AG08396 (cell line): ENCODE data around the gene R3HDML.
"Not testable (repeated sequence)": the region's sequence is repeated elsewhere in the genome, so short reads cannot be mapped to it uniquely, and the experiment has no call there.

ENCODE experiments used
- DNase-seq: peaks from one replicate; pipeline ENCODE4 v3.0.0; 2012; ENCODE audit warnings: low spot score, mixed read lengths

The R3HDML gene

DNA sequence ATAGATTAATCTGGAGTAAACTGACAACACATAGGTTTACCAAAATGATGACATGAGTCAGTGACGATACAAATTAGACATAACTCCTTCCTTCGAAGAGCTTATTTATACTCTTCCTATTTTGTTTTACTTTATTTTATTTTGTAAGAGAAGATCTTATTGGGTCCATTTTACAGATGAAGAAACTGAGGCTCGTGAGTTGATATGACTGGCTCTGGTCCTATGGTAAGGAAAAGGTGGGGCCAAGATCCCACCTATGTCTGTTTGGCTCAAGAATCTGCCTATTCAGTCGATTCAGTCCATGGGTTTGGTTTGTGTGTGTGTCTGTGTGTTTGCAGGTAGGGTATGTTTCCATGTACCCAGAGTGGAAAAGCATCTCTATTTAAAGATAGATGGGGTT, 8.4 kb upstream of the R3HDML start:
- DNase-seq, result no peak

DNA sequence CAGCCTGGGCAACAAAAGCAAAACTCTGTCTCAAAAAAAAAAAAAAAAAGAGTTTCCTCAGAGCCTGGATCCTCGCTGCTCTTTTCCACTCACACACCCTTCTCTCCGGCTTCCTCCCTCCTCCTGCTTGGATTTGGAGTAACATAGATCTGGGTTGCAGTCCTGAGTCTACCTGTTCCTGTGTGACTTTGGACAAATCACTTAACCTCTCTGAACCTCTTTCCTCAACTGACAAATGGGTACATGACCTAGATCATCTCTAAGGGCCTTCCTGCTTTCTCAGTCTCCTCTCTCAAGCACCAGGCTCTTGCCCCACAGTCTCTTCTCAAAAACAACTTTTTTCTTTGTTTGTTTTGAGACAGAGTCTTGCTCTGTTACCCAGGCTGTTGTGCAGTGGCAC, 5.6 kb upstream of the R3HDML start:
- DNase-seq, result no peak

DNA sequence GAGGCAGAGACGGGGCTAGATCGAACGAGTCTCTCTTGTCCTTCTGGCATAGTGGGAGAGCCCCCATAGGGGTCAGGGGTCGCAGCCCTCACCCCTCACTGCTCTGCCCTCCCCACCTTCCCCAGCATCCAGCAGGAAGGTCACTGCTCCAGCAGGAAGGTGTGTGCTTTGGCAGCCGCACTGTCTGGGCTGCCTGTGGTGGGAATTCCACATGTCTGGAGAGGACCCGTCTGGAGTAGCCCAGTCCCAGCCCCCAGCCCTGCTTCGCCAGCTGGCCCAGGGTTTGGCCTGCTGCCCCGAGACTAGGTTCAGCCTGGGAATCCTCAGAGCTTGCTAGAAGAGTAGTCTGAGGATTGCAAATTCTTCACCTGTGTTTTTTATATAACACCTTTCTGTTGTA, 2.5 kb upstream of the R3HDML start:
- no peak for DNase-seq

DNA sequence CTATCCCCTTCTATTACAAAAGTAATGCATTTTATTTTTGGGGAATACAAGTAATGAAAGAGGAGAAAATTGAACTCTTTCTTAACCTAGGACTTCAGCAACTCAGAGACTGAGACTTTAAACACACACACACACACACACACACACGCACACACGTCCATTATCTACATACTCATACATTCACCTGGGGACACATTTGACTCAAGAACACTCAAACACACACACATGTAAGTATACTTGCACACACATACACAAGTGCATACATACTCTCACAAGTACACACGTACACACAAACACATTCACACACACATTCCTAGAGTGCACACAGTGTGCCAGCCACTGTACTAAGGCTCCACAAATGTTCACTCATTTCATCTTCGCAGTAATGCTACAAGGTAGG, 2.1 kb upstream of the R3HDML start:
- no peak for DNase-seq

DNA sequence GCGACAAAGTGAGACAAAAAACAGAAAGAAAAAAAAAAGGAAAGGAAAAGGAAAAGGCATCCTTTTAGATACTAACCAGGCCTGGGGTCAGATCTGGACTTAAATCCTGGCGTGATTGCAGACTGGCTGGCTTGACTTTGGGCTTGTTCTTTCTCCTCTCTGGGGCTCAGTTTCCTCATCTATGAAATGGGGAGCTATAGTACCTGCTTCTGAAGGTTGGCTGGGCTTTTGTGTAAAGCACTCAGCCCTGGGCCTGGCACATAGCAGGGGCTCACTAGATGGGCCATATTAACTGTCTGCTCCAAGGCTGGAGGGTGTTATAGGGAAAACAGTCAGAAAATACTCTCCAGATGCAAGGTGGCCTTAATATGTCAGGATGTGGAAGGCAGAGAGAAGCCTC, 1.2 kb upstream of the R3HDML start:
- DNase-seq, result no peak

DNA sequence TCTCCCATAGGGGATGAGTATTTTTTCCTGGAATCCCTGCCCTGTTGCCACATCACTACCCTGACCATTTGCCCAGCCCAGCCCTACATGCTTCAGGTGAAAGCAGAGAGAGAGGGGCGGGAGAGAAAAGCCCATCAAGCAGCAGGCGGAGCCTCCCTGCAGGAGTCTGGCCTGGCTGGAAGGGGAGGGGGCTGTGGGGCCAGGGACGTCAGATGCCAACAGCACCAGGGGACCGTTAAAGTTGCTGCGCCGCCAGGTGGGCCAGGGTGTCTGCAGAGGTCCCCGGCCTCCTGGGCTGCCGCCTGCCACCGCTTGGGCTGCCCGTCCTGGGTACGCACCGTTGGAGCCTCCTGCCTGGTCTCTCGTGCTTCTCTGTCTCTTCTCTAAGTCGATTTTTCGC, 757 bp upstream of the R3HDML start:
- no peak for DNase-seq

DNA sequence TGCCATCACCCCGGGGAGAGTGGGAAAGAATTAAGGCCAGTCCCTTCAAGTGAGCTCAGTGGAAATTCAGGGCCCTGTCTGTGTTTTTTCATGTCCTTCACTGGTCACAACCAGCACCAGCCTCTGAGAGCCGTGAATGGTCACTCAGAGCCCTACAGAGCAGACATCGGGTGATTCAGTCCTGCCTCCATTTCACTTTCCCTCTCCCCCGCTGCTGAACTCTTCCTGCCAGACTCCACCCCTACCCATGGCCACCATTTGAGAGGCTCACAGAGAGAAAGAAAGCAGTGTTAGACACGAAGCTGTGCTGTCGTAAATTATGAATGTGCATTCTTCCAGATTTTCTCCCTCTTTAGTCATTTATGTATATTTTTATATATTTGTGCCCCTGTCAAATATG, 5.4 kb downstream of the R3HDML start:
- DNase-seq, result no peak

DNA sequence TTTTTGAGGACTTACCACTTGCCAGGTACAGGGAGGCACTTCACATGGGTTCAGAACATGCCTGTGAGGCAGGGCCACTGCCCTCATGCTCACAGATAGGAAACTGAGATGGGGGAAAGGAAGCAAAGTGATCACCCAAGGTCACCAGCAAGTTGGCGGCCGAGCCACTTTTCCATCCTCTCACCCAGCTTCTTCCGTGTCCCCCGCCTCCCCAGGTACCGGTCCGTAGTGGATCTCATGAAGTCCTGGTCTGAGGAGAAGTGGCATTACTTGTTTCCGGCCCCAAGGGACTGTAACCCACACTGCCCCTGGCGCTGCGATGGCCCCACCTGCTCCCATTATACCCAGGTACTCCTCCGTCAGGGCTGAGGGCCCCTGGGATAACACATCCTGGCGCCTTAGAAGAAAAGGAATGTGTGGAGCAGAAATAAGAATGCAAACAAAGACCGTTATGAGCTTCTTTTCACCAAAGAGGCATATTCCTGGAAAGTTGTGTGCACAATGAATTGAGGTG, 6.4 kb downstream of the R3HDML start:
- no peak for DNase-seq

DNA sequence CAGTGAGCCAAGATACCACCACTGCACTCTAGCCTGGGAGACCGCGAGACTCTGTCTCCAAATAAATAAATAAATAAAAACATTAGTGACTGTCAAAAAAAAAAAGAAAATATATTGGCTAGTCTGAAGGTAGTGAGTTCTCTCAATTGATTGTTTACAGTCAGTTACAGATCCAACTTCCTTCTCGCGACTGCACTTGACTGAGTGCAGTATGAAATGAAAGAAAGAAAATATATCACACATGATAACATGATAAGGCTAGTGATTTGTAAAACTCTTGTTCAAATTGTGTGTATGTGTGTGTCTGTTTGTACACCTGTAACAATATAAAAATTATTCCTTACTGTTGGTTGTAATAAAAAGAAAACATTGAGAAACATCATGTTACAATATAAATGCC, 7.9 kb downstream of the R3HDML start:
- no peak for DNase-seq

DNA sequence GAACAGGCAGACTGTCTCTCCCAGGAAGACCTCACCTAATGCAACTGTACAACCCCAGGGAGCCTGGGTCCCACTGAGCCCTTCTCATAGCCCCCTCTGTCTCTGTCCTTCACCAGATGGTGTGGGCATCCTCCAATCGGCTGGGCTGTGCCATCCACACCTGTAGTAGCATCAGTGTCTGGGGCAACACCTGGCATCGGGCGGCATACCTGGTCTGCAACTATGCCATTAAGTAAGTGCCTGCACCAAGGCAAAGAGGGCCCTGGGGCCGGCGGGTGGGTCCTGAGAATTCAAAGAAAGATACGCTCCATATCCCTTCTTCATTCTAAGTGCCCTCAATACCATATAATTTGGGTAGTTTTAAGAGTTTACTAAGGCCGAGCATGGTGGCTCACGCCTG, 8.3 kb downstream of the R3HDML start:
- no peak for DNase-seq

DNA sequence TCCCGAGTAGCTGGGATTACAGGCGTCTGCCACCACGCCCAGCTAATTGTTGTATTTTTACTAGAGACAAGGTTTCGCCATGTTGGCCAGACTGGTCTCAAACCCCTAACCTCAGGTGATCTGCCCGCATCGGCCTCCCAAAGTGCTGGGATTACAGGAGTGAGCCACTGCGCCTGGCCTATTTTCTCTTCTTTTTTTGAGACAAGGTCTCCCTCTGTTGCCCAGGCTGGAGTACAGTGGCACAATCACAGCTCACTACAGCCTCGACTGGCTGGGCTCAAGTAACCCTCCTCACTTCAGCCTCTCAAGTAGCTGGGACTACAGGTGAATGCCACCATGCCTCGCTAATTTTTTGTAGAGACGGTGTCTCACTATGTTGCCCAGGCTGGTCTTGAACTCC, 9.1 kb downstream of the R3HDML start:
- not testable (repeated sequence) for DNase-seq

DNA sequence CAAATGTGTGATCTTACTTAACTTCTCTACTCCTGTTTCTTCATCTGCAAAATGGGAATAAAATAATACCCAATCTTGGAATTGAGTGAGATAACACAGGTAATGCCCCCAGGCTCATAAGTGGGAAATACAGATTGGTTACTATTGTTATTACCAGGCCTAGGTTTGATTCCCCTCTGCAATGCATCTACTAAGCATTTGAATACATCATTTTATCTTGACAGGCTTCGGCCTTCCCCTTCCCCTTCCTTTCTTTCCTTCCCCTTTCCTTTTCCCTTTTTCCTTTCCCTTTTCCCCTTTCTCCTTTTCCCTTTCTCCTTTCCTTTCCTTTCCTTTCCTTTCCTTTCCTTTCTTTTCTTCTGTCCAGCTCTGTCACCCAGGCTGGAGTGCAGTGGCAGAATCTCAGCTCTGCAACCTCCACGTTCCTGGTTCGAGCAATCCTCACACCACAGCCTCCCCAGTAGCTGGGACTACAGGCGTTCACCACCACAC, 11.4 kb downstream of the R3HDML start:
- DNase-seq, result no peak

DNA sequence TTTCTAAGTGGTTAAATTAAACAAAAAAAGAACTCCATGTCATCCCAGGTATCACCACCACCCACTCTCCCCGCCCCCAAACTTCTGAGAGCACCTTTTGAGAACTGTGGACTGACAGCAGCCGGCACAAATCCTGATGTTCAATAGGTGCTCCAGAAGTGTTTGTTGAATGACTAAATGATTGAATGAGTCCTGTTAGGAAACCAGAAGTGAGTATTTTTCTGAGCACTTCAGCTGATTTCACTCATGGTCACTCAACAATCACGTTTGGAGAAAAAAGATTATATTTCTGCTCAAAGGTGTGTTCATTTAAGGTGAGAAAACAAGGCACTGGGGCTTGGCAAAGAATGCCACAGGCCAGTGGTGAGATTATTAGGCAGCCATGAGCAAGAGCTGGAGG, 12.5 kb downstream of the R3HDML start:
- DNase-seq, result no peak

DNA sequence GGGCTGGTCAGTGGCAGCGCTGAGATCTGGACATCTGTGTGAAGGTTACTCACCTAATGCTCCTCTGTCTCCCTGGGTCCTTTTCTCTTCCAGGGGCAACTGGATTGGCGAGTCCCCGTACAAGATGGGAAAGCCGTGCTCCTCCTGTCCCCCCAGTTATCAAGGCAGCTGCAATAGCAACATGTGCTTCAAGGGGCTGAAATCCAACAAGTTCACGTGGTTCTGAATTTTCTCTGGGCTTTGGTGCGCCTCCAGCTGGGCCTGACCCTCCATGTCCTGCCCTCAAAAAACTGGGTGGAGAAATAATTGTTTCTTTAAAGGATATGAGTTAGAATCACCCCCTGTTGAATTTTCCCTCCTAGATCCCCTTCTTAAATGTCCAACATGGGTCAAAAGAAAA, 13.7 kb downstream of the R3HDML start:
- no peak for DNase-seq

DNA sequence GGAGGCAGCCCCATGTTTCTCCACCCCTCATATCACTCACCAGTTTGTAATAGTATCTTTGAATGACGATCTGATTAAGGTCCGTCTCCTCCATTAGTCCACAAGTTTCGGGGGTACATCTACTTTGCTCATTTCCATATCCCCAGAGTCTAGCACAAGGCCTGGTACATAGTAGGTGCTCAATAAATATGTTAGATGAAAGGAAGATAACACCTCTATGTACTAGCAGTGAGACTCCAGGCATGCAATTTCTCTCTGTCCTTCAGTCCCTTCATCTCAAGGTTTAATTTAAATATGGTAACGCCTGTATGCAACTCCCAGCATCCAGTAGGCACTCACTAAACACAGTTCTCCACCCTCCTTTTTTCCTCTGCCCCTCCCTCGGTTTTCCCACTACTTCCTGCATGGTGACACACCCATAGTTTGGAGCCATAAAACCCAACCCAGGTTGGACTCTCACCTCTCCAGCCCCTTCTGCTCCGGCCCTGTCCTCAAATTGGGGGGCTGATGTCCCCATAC, 18.2 kb downstream of the R3HDML start:
- DNase-seq, result no peak

DNA sequence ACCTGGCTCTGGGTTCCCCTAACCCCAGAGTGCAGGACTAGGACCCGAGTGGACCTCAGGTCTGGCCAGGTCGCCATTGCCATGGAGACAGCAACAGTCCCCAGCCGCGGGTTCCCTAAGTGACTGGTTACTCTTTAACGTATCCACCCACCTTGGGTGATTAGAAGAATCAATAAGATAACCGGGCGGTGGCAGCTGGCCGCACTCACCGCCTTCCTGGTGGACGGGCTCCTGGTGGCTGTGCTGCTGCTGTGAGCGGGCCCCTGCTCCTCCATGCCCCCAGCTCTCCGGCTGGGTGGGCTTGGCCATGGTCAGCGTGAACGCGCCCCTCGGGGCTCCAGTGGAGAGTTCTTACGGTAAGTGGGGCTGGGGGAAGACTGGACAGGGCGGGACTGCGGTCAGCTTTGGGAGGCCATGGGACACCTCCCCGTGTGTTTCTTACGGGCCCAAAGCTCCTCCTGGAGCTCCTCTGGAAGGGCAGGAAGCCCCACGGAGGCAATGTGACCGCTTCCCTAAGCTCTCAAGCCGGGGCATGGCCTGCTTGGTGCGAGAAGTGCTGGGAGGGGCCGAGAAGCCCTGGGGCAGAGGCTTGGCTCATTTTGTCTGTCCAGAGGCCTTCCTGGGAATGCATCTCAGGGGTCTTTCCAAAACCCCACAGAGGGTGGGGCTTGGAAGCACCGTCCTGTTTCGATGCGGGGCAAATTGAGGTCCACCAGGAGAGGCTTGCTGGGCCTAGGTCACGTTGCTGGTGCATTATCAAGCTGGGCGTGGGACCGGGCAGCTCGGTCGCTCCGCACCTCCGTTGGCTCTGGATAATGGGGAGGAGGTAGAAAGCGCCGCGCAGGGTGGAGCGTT, 18.9 kb downstream of the R3HDML start, which contains the start of gene HNF4A:
Gene HNF4A (plus strand): TSS at position 202 of the 855 bp plus-strand sequence. CDS start 106 bp downstream, at position 308.
- no peak for DNase-seq

DNA sequence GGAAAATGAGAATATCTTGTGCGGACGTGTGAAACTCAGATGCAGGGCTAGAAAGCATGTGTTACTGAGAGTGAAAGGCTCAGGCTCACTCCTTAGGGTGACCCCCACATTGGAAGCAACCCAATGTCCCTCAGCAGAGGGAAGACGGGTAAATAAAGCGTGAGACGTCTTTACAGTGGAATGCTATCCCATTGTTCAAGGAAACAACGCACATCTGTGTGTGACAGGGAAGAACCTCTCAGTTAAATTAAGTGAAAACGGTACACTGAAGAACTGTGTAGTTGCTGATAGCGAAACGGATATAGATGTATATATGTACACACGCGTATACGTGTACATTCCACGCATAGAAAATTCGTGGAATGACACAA, 19.5 kb downstream of the R3HDML start:
- no peak for DNase-seq

DNA sequence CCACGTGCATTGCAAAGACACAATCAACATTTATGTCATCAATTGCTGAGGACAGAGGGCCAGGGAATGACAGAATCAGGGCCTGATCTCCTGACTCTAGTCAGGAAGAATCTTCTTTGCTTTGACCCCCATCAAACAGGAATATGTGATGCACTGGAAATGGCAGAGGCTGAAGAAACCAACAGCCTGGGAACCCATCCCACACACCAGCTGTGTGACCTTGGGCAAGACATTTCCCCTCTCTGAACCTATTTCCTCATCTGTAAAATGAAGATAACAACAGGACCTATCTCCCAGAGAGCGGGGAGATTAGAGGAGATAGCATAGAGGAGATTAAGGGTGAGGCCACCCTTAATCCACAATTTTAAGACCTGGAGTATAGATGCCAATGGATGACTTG, 20.2 kb downstream of the R3HDML start:
- DNase-seq, result no peak

DNA sequence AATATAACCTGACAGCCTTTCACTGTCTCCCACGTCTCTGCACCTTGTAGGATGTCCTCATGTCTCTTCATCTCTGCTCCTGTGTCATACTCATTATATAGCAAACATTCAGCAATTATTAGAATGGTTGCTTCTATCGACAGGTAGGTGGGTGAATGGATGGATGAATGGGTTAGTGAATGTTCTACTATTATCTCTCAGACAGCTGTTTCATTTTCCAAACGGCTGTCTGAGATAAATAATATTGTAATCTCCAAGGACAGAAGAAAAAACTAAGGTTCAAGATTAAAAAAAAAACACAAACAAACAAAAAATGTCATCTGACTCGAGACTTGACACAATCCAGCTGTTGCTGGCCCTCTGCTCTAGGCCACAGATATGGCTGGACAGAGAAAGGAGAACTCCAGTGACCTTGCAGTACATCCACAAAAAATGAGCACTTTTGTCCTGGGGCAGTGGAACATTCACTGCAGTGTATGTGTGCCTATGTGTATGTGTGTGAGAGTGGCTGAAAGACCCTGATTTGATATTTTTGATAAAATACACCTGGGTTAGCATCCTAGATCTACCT, 20.8 kb downstream of the R3HDML start:
- no peak for DNase-seq

DNA sequence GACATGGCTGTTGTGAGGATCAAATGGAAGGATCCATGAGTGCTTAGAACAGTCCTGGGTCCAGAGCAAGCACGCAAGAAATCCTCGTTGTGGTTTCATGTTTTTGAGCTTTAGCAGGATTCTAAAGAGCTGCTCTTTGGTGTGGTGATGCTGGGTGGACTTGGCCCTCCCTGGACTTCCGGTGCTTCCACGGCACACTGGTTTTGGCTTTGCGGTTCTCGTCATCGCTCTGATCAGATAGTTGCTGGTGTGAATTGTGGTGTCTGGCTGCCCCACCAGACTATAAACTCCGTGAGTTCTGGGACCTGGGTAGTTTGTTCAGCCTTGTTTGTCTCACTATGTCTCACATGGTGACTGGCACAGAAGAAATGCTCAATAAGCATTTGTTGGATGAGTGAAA, 21.9 kb downstream of the R3HDML start:
- DNase-seq, result no peak

DNA sequence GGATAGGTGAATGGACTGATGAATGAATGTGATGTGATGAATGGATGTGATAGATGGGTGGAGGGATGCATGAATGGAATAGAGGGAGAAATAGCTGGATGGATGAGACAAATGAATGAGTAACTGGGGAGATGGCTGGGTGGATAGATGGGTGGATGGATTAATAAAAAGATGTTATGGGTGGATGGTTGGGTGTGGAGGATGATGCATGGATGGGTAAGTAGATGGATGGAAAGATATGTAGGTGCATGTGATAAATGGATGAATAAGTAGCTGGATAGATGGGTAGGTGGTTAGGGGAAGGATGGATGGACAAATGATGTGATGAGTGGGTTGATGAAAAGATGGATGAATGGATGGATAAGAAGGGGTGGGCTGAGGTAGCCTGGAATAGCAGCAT, 23.4 kb downstream of the R3HDML start:
- DNase-seq, result no peak

DNA sequence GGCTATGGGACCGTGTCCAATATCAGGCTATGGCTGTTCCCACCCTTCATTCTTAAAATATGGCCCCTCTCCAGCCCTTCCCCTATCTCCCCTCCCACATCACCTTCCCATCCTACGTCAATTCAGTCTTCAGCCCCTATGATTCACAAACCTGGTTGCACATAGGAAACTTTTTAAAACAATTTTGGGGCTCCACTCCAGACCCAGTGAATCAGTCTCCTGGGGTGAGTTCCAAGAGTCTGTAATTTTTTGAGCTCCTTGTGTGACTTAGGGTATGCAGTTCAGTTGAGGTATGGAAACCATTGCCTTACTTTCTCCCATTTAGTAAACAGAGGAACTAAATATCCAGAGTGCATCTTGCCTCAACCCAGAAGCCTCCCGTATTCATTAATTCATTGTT, 24.2 kb downstream of the R3HDML start:
- DNase-seq, result no peak

DNA sequence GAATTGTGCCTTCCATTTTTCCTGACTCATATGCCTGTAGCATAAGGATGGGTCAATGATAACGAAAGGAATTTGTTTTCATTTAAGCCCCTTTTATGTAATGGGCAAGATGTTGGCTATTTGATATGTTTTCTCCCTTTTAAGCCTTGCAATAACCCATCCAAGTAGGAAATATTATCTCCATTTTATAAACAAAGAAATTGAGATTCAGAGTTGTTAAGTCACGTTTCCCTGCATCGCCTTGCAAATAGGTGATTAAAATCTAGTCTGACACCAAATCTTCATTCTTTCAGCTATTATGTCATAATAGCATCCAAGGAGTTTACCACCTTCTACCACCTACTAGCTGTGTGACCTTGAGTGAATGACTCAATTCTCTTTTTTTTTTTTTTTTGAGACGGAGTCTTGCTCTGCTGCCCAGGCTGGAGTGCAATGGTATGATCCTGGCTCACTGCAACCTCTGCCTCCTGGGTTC, 25.7 kb downstream of the R3HDML start:
- no peak for DNase-seq
